GM18868 (cell line): Measurements from ENCODE around the gene KSR1.

Source experiments
- ATAC-seq: cut with Tn5 transposase; IDR thresholded peaks from one replicate; pipeline ENCODE4 v1.9.1; 2021; ENCODE audit warnings: mild to moderate bottlenecking, moderate library complexity; ENCODE audit not compliant: unreplicated experiment

KSR1 gene

GRCh38 chr17:27512511-27513346 lies 56.5 kb downstream of the KSR1 start:
- ATAC-seq, result no peak

- ATAC-seq, result no peak
These were observed 57.6 kb downstream of the KSR1 start for GRCh38 chr17:27513849-27514248.

- no peak for ATAC-seq
These were observed 58.6 kb downstream of the KSR1 start for GRCh38 chr17:27514595-27515413.

- ATAC-seq, result no peak
These were observed 61.8 kb downstream of the KSR1 start for GRCh38 chr17:27518048-27518447.

GRCh38 chr17:27518545-27519521 lies 62.6 kb downstream of the KSR1 start:
- ATAC-seq, result peak; percentile 4

- peak; percentile 83 for ATAC-seq
These were observed 63.3 kb downstream of the KSR1 start for GRCh38 chr17:27519550-27519949.

GRCh38 chr17:27520491-27521185 lies 64.4 kb downstream of the KSR1 start:
- no peak for ATAC-seq

- ATAC-seq, result no peak
These were observed 65.2 kb downstream of the KSR1 start for GRCh38 chr17:27521281-27522027.

GRCh38 chr17:27522028-27522635 lies 65.9 kb downstream of the KSR1 start:
- no peak for ATAC-seq

GRCh38 chr17:27523712-27524111 lies 67.5 kb downstream of the KSR1 start:
- ATAC-seq, result no peak

- no peak for ATAC-seq
These were observed 68.3 kb downstream of the KSR1 start for GRCh38 chr17:27524594-27524993.

- no peak for ATAC-seq
These were observed 69.1 kb downstream of the KSR1 start for GRCh38 chr17:27525316-27525715.

GRCh38 chr17:27525836-27526603 lies 69.8 kb downstream of the KSR1 start:
- ATAC-seq, result no peak

GRCh38 chr17:27526604-27527002 lies 70.4 kb downstream of the KSR1 start:
- ATAC-seq, result peak; percentile 67

- no peak for ATAC-seq
These were observed 73.1 kb downstream of the KSR1 start for GRCh38 chr17:27529230-27529796.

- ATAC-seq, result peak; percentile 39
These were observed 74.6 kb downstream of the KSR1 start for GRCh38 chr17:27530764-27531391.

GRCh38 chr17:27531469-27531961 lies 75.3 kb downstream of the KSR1 start:
- peak; percentile 44 for ATAC-seq
